NCI-H82 treated with DMSO at 0.1 percent for 48 hours (cell line): Measurements from ENCODE around the gene GABPA.
A peak's percentile ranks its signal among the peaks of the same experiment; 100 is the strongest.
"Not testable (repeated sequence)": the region's sequence is repeated elsewhere in the genome, so short reads cannot be mapped to it uniquely, and the experiment has no call there.

Experiments used
- DNase-seq: peaks from one replicate; lab custom pipeline; 2025; ENCODE audit not compliant: unreplicated experiment; lab: John Stamatoyannopoulos, UW

Gene GABPA

DNA sequence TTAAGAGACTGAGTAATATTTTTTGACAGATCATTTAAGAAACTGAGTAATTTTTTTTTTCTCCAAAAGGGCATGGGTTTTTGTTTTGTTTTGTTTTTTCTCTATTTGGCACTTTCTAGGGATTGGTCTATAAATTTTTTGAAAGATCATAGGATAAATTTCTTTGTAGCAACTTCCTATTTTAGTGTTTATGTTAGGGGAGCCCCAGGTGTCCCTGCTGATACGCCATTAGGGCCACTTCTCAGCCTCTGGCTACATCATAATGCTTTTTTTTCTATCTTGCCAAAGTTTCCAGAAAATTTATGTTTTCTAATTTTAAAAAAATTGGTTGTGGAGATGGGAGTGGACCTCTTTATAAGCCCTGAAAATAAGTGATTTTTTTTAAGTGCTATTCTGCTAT is 2.6 kb downstream of the GABPA start:
- DNase-seq = no peak

- no peak for DNase-seq
Measured at GRCh38 chr21:25742900-25743299, 8.1 kb downstream of the GABPA start.

- DNase-seq = no peak
Measured at GRCh38 chr21:25744854-25745253, 10.1 kb downstream of the GABPA start.

DNA sequence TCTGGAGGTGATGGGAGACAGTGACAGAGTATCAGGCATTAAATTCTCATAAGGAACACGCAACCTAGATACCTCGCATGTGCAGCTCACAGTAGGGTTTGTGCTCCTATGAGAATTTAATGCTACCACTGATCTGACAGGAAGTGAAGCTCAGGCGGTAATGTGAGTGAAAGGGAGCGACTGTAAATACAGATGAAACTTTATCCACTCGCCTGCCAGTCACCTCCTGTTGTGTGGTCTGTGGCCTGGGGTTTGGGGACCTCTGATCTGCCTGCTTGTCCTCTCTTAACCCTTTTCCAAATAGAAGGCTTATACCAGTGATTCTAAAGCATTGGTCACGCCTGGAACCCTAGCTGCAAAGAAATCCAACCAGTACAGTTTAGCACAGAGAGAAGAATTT is 15.3 kb downstream of the GABPA start:
- DNase-seq = no peak

DNA sequence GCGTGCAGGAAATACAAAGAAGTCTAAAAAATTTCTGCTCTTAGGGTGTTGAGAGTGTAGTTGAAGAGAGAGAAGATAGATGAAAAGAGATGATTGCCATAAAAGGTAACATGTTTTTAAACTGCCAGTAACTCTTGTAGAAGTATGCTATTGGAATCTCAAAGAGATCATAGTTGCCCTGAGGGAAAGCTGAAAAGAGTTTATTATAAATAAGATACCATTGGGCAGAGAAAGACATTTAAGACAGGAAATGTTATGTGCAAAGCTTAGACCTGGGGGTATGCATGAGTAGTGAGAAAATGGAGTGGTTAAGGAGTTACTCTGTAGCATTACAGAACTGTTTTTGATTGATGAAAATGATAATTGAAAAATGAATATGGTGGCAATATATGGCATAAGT is 17.6 kb downstream of the GABPA start:
- no peak for DNase-seq

DNA sequence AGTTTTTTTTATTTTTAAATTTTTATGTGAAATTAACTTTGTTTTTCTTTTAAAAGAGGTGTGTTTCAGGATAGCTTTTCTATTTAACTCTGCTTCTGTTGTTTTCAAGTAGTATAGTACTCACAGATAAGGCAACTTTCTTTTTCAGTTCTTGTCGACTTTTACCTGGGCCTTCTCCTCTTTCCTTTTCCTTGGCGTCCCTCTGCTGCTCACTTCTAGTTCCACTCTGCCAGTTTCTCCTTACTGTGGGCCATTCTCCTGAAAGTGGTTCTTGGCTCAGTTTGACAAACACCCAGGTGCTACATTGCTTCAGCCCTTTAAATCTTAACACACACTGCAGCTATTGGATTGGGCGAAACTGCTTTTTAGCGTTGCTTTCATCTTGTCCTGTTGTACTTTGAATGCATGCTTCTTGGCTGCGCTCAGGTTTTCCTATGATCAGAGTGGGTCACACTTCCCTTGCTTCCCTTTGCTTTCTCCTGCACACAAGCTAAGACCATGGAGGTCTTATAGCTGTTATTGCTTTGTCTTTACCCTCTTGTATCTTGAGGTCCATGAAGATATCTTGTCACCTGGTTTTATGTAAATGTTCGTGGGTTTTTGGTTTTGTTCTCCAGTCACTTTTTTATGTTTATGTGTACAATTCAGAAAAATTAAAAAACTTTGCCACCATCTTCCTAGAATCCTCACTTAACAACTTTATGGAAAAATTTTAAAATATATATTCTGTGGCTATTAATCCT is 21.6 kb downstream of the GABPA start:
- no peak for DNase-seq

- no peak for DNase-seq
Measured at GRCh38 chr21:25757531-25757930, 22.8 kb downstream of the GABPA start.

- no peak for DNase-seq
Measured at GRCh38 chr21:25759573-25759972, 24.8 kb downstream of the GABPA start.

GRCh38 chr21:25760061-25760460 is 25.3 kb downstream of the GABPA start:
- DNase-seq = no peak

DNA sequence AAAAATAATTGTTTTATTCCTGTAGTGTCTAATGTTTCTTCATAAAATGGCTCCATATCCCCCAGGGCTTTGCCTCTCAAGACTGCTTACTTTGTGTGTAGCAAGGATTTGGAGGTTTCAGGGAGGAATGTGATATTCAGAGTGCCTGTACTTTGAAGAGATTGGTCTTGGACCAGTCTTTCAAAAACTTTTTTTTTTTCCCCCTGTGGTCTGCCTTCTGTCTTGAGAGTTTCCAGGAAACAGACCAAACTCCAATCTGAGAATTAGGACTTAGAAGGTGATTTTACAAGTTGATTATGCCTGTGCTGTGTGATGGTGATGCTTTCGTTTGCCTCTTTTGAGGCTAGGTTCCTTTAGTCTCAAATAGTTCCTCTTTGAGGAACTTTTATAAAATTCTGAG is 25.9 kb downstream of the GABPA start:
- DNase-seq = no peak

GRCh38 chr21:25764065-25764464 is 29.3 kb downstream of the GABPA start:
- no peak for DNase-seq

DNA sequence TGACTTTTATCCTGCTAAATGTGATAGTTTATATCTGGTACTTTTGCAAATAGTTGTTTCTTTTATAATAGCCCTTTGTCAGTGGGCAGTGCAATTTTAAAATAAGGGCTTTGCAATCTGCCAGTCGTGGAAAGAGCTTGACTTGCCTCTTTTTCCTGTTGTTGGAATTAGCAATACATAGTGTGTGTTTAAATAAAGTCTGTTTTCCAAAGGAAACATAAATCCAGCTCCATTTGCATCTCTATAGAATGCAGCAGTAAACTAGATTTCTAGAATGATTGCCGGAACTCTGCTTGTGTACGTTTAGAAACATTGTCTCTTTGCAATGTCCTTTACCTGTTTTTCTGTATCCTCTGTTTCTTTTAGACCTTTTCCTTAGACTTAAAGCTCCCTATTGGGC is 33.1 kb downstream of the GABPA start:
- no peak for DNase-seq

- DNase-seq = no peak
Measured at GRCh38 chr21:25772686-25773085, 37.9 kb downstream of the GABPA start.

- DNase-seq = no peak
Measured at GRCh38 chr21:25776440-25776839, 41.7 kb downstream of the GABPA start.

DNA sequence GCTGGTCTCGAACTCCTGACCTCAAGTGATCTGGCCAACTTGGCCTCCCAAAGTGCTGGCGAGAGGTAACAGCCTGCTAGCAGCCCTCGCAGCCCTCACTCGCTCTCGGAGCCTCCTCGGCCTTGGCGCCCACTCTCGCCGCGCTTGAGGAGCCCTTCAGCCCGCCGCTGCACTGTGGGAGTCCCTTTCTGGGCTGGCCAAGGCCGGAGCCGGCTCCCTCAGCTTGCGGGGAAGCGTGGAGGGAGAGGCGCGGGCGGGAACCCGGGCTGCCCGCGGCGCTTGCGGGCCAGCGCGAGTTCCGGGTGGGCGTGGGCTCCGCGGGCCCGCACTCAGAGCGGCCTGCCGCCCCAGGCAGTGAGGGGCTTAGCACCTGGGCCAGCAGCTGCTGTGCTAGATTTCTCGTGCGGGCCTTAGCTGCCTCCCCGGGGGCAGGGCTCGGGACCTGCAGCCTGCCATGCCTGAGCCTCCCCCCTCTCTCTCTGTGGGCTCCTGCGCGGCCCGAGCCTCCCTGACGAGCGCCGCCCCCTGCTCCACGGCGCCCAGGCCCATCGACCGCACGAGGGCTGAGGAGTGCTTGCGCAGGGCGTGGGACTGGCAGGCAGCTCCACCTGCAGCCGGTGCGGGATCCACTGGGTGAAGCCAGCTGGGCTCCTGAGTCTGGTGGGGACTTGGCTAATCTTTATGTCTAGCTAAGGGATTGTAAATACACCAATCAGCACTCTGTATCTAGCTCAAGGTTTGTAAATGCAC is 43.5 kb downstream of the GABPA start:
- not testable (repeated sequence) for DNase-seq

- no peak for DNase-seq
Measured at GRCh38 chr21:25788677-25789076, 53.9 kb downstream of the GABPA start.

DNA sequence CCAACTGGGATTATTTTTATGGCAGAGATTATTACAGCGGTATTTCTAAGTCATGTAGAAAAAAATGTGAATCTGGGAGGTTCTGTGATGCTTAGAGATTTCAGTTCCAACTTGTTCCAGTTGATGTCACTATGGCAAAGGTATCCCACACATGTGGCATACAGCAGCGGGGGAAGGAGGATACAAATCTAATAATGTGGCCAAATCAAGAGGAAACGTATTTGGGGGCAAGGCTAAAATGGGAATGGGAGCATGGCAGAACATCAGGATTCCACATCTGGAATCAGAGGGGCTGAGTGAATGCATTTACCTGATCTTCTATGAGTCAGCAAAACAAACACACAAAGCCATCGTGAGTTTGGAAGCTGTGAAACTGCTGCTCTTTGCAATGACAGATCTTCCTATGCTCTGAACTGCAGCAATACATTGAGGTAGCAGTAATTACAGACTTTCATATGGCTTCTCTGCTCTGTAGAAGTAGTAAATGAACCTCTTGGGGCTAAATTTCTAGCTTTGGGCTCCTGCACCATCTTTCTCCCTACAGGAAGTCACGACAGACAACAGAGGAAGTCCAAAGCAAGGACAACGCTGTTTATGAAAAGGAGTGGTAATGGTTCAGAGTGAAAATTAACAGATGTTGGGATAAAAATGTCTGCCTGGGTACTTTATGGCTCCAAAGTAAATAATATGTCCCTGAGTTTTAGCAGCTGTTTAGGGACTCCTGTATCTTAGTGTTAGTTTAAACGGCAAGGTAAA is 55.5 kb downstream of the GABPA start:
- peak; percentile 8 for DNase-seq

DNA sequence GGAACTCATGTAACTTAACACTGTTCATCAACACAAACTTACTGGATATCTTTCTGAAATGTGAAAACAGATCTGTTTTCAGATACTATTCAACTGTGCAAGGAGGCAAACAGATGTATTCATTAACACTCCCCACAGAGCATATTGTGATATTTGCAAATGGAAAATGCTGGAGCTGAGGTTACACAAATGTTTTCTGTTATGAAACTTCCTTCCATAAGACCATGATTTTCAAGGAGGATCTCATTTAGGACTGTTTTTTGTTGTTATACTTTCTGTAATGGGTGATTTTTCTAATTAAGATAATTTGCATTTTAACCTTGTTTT is 56.1 kb downstream of the GABPA start:
- DNase-seq = no peak

DNA sequence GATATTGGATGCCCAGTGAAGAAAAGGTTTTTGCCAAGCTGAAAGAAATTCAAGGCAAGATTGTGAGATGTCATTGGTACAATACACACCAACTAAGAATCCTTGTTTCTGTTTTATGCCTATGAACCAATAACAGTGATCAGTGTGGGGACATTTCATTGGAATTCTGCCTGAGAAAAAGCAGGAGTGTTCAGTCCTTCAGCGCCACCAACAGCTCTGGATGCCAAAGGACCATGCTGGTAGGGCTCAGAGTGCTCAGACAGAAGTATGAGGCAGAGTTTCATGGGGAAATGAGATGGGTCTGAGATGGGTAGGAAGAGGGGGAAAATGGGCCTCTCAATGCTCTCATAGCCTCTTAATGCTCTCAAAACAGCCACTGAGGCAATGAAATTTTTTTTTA is 56.5 kb downstream of the GABPA start:
- DNase-seq = no peak

- DNase-seq = peak; percentile 89
Measured at GRCh38 chr21:25801217-25802014, 66.6 kb downstream of the GABPA start.

GRCh38 chr21:25806060-25806459 is 71.3 kb downstream of the GABPA start:
- no peak for DNase-seq
